IPS-20b (cell line): ENCODE results near the gene CCDC83.

ENCODE experiments used
- H3K27ac ChIP-seq: one replicate; pipeline ENCODE4 v1.5.1; 2013; ENCODE audit warnings: low read length
- H3K27me3 ChIP-seq: 2 replicates; pipeline ENCODE4 v1.6.1; 2013; ENCODE audit warnings: mild to moderate bottlenecking, low read length, inconsistent platforms; ENCODE audit not compliant: insufficient read depth
- H3K36me3 ChIP-seq: 2 replicates; pipeline ENCODE4 v1.6.1; 2013; ENCODE audit warnings: low read depth, mild to moderate bottlenecking, inconsistent platforms, low read length, moderate library complexity; ENCODE audit not compliant: insufficient read depth
- H3K4me1 ChIP-seq: 2 replicates; pipeline ENCODE4 v1.6.1; 2013; ENCODE audit warnings: mild to moderate bottlenecking, control low read depth, inconsistent platforms, low read length, moderate library complexity; ENCODE audit not compliant: insufficient read depth
- H3K4me3 ChIP-seq: 2 replicates; pipeline ENCODE4 v1.5.1; 2013; ENCODE audit warnings: mild to moderate bottlenecking, low read length, inconsistent platforms
- H3K9ac ChIP-seq: 2 replicates; pipeline ENCODE4 v1.6.1; 2013; ENCODE audit warnings: low read depth, mild to moderate bottlenecking, inconsistent platforms, low read length, moderate library complexity
- H3K9me3 ChIP-seq: 2 replicates; pipeline ENCODE4 v1.6.1; 2013; ENCODE audit warnings: mild to moderate bottlenecking, low read depth, low read length, inconsistent platforms; ENCODE audit not compliant: insufficient read depth

CCDC83 gene

DNA sequence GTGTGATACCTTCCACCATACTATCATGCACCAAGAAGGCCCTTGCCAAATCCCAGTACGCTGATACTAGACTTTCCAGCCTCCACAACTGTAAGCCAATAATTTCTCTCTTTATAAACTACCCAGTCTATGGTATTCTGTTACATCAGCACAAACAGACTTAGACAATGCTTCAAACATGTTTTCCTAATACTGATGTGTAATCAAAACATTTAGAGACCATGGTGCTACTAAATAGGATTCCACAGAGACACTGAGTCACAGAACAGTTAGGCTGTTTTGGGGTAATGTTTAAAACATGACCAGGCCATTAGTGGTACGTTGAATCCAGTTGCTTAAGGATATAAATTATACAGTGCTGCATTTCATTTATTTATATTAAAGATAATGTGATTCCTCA lies 110.0 kb downstream of the CCDC83 start:
- peaks cover 45% of the 10 kb centered on the region for H3K36me3 ChIP-seq
- H3K4me1 ChIP-seq, result peaks cover 4% of the 10 kb centered on the region; the same call in 1 of the 2 replicates
- no peak overlapping the region for H3K9ac ChIP-seq
- H3K9me3 ChIP-seq, result no peaks in the 10 kb centered on the region
- H3K4me3 ChIP-seq, result no peak overlapping the region
- no peak overlapping the region for H3K27ac ChIP-seq
- H3K27me3 ChIP-seq, result no peaks in the 10 kb centered on the region

DNA sequence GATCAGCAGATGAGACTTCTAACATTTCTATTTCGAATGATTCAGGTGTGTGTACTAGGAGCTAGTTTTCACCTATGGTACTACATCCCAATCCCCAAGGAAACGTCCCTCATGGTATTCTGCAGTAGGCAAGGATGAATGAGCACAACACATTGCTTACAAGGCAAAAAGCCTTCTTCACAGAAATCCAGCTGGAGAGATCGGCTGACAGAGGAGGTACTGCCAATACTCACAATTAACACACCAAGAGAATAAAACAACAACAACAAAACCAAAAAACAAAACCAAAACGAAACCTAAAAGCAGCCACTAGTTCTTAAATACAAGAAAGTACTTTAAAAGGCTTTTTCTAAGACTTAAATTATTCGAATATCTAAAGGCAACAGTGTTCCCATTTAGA lies 112.3 kb downstream of the CCDC83 start:
- Histone ChIP-seq H3K9me3 (no peaks in the 10 kb centered on the region), H3K4me3 (no peak overlapping the region), H3K36me3 (peaks cover 42% of the 10 kb centered on the region), H3K27ac (no peak overlapping the region), H3K27me3 (no peaks in the 10 kb centered on the region), H3K9ac (no peak overlapping the region), H3K4me1 (peaks cover 4% of the 10 kb centered on the region; the same call in 1 of the 2 replicates)
